HG03045 (cell line): Measurements from ENCODE around the gene B3GALT2.
A peak's percentile ranks its signal among the peaks of the same experiment; 100 is the strongest.
"Not testable (repeated sequence)": the region's sequence is repeated elsewhere in the genome, so short reads cannot be mapped to it uniquely, and the experiment has no call there.

ENCODE experiments used
- ATAC-seq: cut with Tn5 transposase; IDR thresholded peaks from one replicate; pipeline ENCODE4 v1.9.1; 2021; ENCODE audit warnings: mild to moderate bottlenecking, moderate library complexity; ENCODE audit not compliant: unreplicated experiment

Gene B3GALT2

GRCh38 chr1:193185901-193186731 lies at the start of gene B3GALT2:
TSS of gene B3GALT2 (minus strand) at chr1:193186613. CDS start at chr1:193181562, 5,051 bp downstream.
- ATAC-seq, result no peak

DNA sequence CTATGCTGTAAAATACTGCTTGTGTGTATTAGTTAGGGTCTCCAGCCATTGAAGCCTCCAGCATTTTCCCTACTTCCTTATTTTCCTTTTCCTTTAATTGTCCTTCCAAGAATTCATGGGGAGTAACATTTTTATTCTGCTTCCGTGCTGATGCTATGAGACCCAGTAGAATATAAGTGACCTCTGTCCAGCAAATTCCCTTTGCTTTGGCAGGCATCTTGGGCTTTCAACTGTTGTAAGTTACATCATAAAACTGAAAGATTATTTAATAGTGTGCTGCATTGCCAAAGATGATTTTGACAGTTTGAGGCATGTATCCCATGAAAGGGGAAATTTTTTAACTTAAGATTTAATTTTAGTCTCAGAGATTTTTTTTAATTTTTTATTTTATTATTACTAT lies 48.1 kb upstream of the B3GALT2 start:
- ATAC-seq, result no peak

DNA sequence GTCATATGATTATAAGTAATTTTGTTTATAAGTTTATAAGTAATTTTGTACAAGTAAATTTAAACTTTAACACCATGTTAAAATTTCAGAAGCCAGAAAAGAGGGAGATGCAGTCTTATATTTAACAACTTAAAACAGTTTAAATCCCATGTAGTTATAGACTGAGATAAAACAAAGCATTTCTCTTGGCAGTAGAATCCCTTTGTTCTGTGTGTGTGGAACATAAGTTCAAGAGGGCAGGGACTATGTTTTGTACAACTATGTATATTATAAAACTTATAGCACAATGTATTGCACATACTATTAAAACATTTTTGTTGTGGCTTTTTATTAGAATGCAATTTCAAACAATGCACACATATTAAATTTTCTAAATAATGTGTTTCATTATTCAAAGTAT lies 44.7 kb upstream of the B3GALT2 start:
- not testable (repeated sequence) for ATAC-seq

GRCh38 chr1:193229136-193229535 lies 42.7 kb upstream of the B3GALT2 start:
- ATAC-seq, result no peak

- no peak for ATAC-seq
Observed at GRCh38 chr1:193222056-193222615, 35.7 kb upstream of the B3GALT2 start.

DNA sequence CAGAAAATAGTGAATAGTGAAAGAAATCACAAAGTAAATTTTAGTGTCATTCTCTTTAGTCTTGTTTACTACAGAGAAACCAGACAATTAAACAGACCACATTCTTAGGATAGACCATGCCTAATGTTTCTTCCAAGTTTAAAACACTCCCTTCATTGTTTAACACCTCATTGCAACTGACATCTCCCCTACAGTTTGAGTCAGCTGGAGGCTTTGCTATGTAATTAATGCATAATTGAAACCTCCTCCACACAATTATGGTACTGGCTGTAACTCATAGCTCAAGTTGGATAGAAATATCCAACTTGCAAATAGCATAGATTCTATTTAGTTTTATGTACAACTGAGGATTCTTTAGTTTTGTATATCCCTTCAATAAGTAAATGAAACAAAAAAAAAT lies 35.2 kb upstream of the B3GALT2 start:
- ATAC-seq, result no peak

- no peak for ATAC-seq
Observed at GRCh38 chr1:193219391-193219790, 33.0 kb upstream of the B3GALT2 start.

GRCh38 chr1:193216920-193217319 lies 30.5 kb upstream of the B3GALT2 start:
- ATAC-seq, result no peak

- no peak for ATAC-seq
Observed at GRCh38 chr1:193213998-193214397, 27.6 kb upstream of the B3GALT2 start.

DNA sequence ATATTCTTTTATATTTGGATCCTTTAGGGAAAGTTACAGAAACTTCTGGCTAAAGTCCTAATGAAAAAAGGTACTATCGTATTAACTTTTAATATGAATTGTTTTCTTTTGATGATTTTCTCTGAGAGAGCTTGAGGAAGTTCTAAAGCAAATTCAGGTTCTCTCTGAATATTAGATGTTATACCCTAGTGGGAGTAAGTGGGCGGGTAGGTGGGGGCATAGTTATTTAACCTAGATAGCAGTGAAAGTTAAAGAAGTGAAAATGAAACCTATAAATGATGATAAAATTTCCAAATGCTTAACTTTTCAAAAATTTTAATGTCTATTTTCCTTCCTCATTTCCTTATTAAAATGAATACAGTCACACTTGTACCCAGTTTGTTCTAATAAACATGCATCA lies 26.2 kb upstream of the B3GALT2 start:
- no peak for ATAC-seq

DNA sequence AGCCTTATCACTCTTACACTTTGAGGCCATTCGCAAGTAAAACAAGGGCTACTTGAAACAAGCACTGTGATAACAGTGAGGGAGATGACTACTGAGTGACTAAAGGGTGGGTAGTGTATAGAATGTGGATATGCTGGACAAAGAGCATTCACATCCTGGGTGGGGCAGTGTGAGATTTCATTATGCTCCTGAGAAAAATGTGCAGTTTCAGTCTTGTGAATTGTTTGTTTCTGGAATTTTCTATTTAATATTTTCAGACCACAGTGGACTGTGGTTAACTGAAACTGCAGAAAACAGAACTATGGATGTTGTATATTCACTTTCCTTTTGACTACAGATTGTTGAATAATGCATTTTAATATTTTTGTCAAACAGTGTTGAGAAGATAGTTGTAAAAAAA lies 25.1 kb upstream of the B3GALT2 start:
- peak; percentile 72 for ATAC-seq

GRCh38 chr1:193210996-193211395 lies 24.6 kb upstream of the B3GALT2 start:
- no peak for ATAC-seq

DNA sequence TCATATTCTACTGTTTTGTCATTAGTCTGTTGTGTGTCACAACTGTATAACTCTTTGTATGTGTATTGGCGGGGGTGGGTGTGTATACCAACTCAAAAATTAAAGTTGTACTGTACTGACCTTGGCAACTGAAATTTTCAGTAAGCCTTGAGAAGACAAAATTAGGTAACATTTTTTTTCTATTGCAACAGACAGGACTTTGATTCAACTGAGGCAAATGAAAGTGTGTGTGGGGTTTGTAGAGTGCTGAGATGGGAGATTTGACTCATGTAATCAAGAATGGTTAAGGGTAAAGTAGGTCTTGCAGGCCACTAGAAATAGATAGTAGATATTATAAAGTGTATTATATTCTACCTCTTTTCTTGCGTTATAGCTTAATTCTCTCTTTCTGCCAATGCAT lies 14.6 kb upstream of the B3GALT2 start:
- ATAC-seq, result no peak

DNA sequence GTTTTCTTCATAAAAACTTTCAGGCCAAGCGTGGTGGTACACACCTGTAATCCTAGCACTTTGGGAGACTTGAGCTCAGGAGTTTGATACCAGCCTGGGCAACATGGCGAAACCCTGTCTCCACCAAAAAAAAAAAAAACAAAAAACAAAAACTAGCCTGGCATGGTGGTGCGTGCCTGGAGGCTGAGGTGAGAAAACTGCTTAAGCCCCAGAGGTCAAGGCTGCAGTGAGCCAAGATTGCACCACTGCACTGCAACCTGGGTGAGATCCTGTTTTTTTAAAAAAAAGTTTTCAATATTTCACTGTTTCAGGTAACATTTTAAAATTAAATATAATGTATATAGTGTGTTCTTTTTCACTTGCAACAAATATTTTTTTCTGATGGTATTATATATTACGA lies 13.5 kb upstream of the B3GALT2 start:
- no peak for ATAC-seq

DNA sequence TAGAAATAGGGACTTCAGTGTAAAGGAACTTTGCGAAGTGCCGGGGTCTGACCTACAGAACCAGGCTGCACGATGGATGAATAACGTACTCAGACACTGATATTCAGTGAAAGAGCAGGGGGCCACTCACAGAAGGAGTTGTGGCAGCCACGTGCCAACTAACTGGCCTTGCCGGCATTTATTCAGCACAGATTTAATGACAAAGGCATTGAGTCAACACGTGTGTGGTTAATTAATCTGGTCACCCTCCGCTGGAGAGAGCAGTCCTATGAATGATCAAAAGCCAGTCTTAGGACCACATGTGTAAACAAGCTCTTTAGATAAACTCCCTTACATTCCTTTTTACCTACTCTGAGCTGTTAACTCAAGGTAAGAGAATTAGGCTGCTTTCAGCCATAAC lies 6.2 kb upstream of the B3GALT2 start:
- no peak for ATAC-seq

DNA sequence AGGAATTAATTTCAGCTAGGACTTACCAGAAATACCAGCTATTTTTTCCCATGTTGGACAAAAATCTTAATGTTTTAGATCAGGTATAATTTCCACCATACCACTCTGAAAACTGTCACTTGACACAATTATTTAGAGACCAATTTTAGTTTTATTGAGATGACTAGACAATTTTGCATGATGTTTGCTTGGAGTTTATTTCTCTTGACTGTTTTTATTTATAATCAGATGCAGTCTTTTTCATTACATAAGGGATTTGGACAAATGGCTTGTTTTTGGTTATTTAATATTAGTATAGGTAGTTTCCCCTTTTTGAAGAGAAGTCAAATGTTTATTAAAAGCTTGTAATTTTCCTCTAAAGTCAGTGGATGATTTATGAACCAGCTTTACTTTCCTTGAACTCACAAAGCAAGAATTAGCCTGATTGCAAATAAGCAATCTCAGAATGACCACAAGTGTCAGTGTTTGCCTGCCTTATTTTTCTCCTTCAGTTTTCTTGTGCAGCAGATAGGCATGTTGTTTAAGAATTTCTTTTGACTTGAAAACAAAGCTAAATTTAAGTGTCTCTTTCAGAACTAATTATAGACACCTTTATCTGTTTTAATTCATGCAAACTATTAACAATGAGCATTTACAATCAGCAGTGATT lies 3.8 kb upstream of the B3GALT2 start:
- ATAC-seq, result no peak

DNA sequence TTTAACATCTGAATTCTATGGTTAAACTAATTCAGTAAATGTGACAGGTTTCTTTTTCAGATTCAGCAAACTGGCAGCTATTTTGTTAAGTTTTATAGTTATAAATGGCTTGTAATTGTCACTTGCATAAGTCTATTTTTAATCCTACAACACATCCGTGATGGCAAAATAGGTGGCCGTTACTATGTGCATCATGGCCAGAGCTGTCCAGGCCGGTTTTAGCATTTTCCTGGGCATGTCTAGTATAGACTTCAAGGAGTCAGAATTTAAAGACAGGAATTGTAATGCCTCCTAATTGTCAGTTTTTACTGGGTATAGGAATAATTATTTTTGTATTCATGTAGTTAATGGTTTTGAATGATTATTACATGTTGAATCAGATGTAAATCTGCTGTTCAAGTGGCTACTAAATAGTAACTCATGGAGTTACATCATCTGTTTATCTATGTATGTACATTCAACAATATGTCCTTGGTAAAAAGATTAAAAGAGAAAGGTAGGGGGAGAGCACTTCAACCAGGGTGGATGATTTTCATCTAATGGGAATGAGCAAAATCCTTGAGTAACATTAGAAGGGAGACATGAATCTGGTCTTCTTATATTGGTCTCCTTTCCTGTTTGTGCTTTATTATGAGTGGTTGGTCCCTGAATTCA lies 3.2 kb upstream of the B3GALT2 start:
- no peak for ATAC-seq

- not testable (repeated sequence) for ATAC-seq
Observed at GRCh38 chr1:193188915-193189314, 2.5 kb upstream of the B3GALT2 start.

- ATAC-seq, result no peak
Observed at GRCh38 chr1:193187114-193187513, 701 bp upstream of the B3GALT2 start.

DNA sequence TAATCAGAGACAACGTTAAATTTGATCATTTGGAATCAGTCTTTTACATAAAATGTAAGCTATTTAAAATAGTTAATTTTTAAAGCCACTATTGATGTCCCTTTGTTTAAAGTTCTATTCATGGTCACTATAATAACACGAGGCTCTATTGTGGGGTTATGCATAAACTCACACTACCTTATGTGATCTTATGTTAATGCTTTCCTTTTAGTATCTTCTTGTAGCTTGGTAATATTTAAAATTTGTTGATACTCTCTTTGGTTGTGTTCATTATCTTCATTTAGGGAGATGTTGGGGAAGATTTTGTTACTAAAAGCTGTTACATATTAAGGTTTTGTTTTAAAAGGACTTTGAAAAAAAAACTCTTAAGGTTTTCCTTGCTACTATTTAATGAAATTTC lies 1.2 kb downstream of the B3GALT2 start:
- no peak for ATAC-seq

DNA sequence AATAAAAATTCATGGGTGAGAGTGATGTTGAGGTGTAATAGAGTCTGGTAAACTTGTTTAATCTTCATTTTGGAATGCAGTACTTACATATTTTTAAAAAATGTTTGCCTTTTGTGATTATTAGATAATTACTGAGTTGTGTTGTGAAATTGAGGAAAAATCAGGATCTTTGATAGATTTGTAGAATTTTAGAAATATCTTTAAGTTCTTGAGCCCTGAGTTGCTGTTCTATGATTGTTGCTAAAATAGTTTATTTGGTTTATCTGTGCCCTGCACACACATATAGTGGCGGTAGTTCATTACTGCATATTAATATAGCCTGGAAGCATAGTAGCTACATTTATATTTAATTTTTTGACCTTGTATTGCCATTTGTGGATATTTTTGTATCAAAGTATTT lies 1.6 kb downstream of the B3GALT2 start:
- no peak for ATAC-seq
